Type B pancreatic cell (in vitro differentiated cells): ENCODE measurements around the gene CIITA. TPM values are rescaled to one million over a fixed set of nuclear protein-coding genes. Genes with fewer than 3 reads are reported as not detected.

Experiments used
- DNase-seq: peaks from one replicate; pipeline ENCODE4 v3.0.0; 2021; ENCODE audit warnings: mixed read lengths; ENCODE audit not compliant: unreplicated experiment; ENCODE audit errors: extremely low spot score
- H3K27ac Mint-ChIP-seq: 2 replicates; pipeline ENCODE4 v1.8.0; 2021; ENCODE audit warnings: mild to moderate bottlenecking, mixed read lengths
- H3K27me3 Mint-ChIP-seq: 2 replicates; pipeline ENCODE4 v1.8.0; 2021; ENCODE audit warnings: mixed read lengths
- H3K36me3 Mint-ChIP-seq: 2 replicates; pipeline ENCODE4 v1.8.0; 2021; ENCODE audit warnings: mixed read lengths
- H3K4me1 Mint-ChIP-seq: one replicate; pipeline ENCODE4 v1.8.0; 2021; ENCODE audit warnings: mixed read lengths; ENCODE audit not compliant: unreplicated experiment
- H3K4me3 Mint-ChIP-seq: 2 replicates; pipeline ENCODE4 v1.8.0; 2021; ENCODE audit warnings: mild to moderate bottlenecking, mixed read lengths
- H3K9me3 Mint-ChIP-seq: 2 replicates; pipeline ENCODE4 v1.8.0; 2021; ENCODE audit warnings: mixed read lengths
- total RNA-seq: library from RNA; stranded (reverse); gene quantifications from 2 replicates; pipeline ENCODE4 v1.2.1, GENCODE V29; 2021; ENCODE audit warnings: low replicate concordance
- TF ChIP-seq, protein P1 (sequence below): fragments of 200-600 bp; sonication (generic); conservative IDR thresholded peaks from 2 replicates; pipeline ENCODE4 v1.5.0; 2021; ENCODE audit warnings: antibody characterized with exemption, mild to moderate bottlenecking

The CIITA gene
- total RNA-seq, 1 donor from 2014 or later = not detected

- H3K4me1 Mint-ChIP-seq = no peaks in the 10 kb centered on the region
- H3K27ac Mint-ChIP-seq = no peak overlapping the region
- TF ChIP-seq, protein P1, sequence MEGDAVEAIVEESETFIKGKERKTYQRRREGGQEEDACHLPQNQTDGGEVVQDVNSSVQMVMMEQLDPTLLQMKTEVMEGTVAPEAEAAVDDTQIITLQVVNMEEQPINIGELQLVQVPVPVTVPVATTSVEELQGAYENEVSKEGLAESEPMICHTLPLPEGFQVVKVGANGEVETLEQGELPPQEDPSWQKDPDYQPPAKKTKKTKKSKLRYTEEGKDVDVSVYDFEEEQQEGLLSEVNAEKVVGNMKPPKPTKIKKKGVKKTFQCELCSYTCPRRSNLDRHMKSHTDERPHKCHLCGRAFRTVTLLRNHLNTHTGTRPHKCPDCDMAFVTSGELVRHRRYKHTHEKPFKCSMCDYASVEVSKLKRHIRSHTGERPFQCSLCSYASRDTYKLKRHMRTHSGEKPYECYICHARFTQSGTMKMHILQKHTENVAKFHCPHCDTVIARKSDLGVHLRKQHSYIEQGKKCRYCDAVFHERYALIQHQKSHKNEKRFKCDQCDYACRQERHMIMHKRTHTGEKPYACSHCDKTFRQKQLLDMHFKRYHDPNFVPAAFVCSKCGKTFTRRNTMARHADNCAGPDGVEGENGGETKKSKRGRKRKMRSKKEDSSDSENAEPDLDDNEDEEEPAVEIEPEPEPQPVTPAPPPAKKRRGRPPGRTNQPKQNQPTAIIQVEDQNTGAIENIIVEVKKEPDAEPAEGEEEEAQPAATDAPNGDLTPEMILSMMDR = no peak
- DNase-seq = no peak
- peaks cover 13% of the 10 kb centered on the region for H3K27me3 Mint-ChIP-seq
- H3K4me3 Mint-ChIP-seq = no peak overlapping the region
- no peaks in the 10 kb centered on the region for H3K36me3 Mint-ChIP-seq
- H3K9me3 Mint-ChIP-seq = no peaks in the 10 kb centered on the region
Measured at GRCh38 chr16:10883004-10883403, 6.0 kb downstream of the CIITA start.

- H3K9me3 Mint-ChIP-seq = no peaks in the 10 kb centered on the region
- H3K36me3 Mint-ChIP-seq = no peaks in the 10 kb centered on the region
- peaks cover 21% of the 10 kb centered on the region for H3K27me3 Mint-ChIP-seq
- no peak for DNase-seq
- no peaks in the 10 kb centered on the region for H3K4me1 Mint-ChIP-seq
- H3K4me3 Mint-ChIP-seq = no peak overlapping the region
- TF ChIP-seq, protein P1 = no peak
- H3K27ac Mint-ChIP-seq = no peak overlapping the region
Measured at GRCh38 chr16:10885246-10885645, 8.2 kb downstream of the CIITA start.

- Mint-ChIP-seq H3K4me3 (no peak overlapping the region), H3K9me3 (no peaks in the 10 kb centered on the region), H3K27ac (no peak overlapping the region), H3K4me1 (no peaks in the 10 kb centered on the region), H3K27me3 (peaks cover 17% of the 10 kb centered on the region), H3K36me3 (no peaks in the 10 kb centered on the region)
- no peak for DNase-seq
- TF ChIP-seq, protein P1 = no peak
Measured at GRCh38 chr16:10888320-10888937, 11.4 kb downstream of the CIITA start.

DNA sequence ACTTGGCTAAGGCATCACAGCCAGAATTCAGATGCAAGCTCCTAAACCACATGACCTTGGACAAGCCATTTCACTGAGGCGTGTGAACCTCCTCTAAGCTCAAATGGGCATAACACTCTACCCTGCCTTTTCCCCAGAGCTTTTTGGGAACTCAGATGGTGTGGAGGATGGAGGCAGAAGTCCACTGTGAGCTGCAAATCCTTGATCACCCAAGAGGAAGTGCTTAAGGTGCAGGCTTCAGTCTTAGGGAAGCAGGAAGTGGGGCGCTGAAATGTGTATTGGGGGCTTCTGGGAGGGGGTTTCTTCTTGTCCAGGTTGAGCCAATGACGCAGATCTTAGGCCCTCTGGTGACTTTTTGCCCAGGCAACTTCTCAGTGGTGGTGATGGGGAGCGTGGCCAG, 12.9 kb downstream of the CIITA start:
- TF ChIP-seq, protein P1 = no peak
- Mint-ChIP-seq H3K27me3 (peaks cover 15% of the 10 kb centered on the region), H3K4me3 (no peak overlapping the region), H3K4me1 (no peaks in the 10 kb centered on the region), H3K9me3 (no peaks in the 10 kb centered on the region), H3K27ac (no peak overlapping the region), H3K36me3 (no peaks in the 10 kb centered on the region)
- DNase-seq = no peak

DNA sequence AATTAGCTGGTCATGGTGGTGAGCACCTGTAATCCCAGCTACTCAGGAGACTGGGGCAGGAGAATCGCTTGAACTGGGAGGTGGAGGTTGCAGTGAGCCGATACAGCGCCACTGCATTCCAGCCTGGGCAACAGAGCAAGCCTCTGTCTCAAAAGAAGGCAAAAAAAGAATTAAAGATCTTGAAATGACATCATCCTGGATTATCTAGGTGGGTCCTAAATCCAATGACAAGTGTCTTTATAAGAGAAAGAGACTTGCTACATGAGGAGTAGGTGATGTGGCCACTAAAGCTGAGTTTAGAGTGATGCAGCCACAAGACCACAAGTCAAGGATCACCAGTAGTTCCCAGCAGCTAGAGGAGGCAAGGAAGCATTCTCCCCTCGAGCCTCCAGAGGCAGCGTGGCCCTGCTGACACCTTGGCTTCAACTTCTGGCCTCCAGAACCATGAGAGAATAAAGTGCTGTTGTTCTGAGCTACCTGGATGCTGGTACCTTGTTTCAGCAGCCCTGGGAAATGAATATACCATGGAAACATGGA, 15.8 kb downstream of the CIITA start:
- Mint-ChIP-seq H3K27me3 (peaks cover 33% of the 10 kb centered on the region), H3K36me3 (no peaks in the 10 kb centered on the region), H3K4me3 (no peak overlapping the region), H3K27ac (no peak overlapping the region), H3K4me1 (no peaks in the 10 kb centered on the region), H3K9me3 (peaks cover 3% of the 10 kb centered on the region)
- no peak for DNase-seq
- TF ChIP-seq, protein P1 = no peak
